ENCODE results near the gene RNF128.

RNF128 gene

DNA sequence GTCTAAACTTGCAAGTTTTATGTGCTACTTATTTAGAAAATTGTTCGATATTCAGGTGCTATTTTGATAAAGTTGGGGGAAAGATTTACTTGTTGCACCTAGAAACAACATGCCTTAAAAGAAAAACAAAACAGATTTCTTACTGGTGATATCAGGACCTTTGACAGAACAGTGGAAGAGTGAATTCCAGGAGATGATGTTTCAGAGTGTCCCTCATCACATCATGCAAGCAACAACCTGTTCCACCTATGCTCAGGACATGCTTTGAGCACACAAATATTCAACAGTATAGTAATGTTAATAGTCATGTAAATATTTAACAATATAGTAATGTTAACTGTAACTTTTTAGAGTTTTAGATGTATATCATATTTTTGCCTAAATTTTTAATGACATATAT is 23.9 kb upstream of the RNF128 start:
- TF ChIP-seq NFIC (IDR thresholded peaks at IDR 0.05) (no peak), CREB1 (IDR thresholded peaks at IDR 0.05; ENCODE audit: low read depth) (no peak), FOXM1 (IDR thresholded peaks at IDR 0.05; ENCODE audit: borderline replicate concordance, low read depth) (no peak), EP300 (IDR thresholded peaks at IDR 0.05; ENCODE audit: borderline replicate concordance) (no peak), EGR1 (IDR thresholded peaks at IDR 0.05) (no peak), YY1 (IDR thresholded peaks at IDR 0.05; ENCODE audit: low read depth) (no peak), TCF12 (IDR thresholded peaks at IDR 0.05; ENCODE audit: low read depth) (no peak), CEBPB (IDR thresholded peaks at IDR 0.05) (no peak), TAF1 (IDR thresholded peaks at IDR 0.05; ENCODE audit: low read depth) (no peak), ZBTB7A (IDR thresholded peaks at IDR 0.05; ENCODE audit: low read depth) (no peak), TEAD4 (IDR thresholded peaks at IDR 0.05) (no peak), RAD21 (IDR thresholded peaks at IDR 0.05; ENCODE audit: low read depth) (no peak)
- TF ChIP-seq, protein P1, sequence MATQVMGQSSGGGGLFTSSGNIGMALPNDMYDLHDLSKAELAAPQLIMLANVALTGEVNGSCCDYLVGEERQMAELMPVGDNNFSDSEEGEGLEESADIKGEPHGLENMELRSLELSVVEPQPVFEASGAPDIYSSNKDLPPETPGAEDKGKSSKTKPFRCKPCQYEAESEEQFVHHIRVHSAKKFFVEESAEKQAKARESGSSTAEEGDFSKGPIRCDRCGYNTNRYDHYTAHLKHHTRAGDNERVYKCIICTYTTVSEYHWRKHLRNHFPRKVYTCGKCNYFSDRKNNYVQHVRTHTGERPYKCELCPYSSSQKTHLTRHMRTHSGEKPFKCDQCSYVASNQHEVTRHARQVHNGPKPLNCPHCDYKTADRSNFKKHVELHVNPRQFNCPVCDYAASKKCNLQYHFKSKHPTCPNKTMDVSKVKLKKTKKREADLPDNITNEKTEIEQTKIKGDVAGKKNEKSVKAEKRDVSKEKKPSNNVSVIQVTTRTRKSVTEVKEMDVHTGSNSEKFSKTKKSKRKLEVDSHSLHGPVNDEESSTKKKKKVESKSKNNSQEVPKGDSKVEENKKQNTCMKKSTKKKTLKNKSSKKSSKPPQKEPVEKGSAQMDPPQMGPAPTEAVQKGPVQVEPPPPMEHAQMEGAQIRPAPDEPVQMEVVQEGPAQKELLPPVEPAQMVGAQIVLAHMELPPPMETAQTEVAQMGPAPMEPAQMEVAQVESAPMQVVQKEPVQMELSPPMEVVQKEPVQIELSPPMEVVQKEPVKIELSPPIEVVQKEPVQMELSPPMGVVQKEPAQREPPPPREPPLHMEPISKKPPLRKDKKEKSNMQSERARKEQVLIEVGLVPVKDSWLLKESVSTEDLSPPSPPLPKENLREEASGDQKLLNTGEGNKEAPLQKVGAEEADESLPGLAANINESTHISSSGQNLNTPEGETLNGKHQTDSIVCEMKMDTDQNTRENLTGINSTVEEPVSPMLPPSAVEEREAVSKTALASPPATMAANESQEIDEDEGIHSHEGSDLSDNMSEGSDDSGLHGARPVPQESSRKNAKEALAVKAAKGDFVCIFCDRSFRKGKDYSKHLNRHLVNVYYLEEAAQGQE (IDR thresholded peaks at IDR 0.05; ENCODE audit: low read depth): no peak
- TF ChIP-seq, protein P2, sequence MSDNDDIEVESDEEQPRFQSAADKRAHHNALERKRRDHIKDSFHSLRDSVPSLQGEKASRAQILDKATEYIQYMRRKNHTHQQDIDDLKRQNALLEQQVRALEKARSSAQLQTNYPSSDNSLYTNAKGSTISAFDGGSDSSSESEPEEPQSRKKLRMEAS (IDR thresholded peaks at IDR 0.05): no peak
- TF ChIP-seq, protein P3, sequence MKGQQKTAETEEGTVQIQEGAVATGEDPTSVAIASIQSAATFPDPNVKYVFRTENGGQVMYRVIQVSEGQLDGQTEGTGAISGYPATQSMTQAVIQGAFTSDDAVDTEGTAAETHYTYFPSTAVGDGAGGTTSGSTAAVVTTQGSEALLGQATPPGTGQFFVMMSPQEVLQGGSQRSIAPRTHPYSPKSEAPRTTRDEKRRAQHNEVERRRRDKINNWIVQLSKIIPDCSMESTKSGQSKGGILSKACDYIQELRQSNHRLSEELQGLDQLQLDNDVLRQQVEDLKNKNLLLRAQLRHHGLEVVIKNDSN (IDR thresholded peaks at IDR 0.05): no peak

DNA sequence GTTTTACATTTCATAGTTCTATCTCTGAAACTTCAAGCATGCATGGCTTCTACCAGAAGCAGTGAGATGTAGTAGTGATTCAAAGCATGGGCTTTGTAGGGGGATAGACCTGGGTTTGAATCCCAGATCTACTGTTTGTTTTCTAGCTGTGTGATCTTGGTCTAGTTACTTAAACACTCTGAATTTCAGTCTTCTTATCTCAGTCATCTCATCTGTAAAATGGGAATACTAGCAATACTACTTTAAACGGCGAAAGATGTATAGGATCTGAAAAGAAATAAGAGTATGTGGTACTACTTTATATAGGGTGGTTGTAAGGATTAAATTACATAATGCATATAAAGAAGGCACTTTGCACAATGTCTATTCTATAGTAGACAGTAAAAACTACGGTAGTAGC is 20.0 kb upstream of the RNF128 start:
- TF ChIP-seq, protein P1 (IDR thresholded peaks at IDR 0.05; ENCODE audit: low read depth): no peak
- TF ChIP-seq TAF1 (IDR thresholded peaks at IDR 0.05; ENCODE audit: low read depth) (no peak), EGR1 (IDR thresholded peaks at IDR 0.05) (no peak), TCF12 (IDR thresholded peaks at IDR 0.05; ENCODE audit: low read depth) (no peak), CEBPB (IDR thresholded peaks at IDR 0.05) (no peak), NFIC (IDR thresholded peaks at IDR 0.05) (no peak), EP300 (IDR thresholded peaks at IDR 0.05; ENCODE audit: borderline replicate concordance) (no peak), YY1 (IDR thresholded peaks at IDR 0.05; ENCODE audit: low read depth) (no peak), RAD21 (IDR thresholded peaks at IDR 0.05; ENCODE audit: low read depth) (no peak), CREB1 (IDR thresholded peaks at IDR 0.05; ENCODE audit: low read depth) (no peak), ZBTB7A (IDR thresholded peaks at IDR 0.05; ENCODE audit: low read depth) (no peak), TEAD4 (IDR thresholded peaks at IDR 0.05) (no peak), FOXM1 (IDR thresholded peaks at IDR 0.05; ENCODE audit: borderline replicate concordance, low read depth) (no peak)
- TF ChIP-seq, protein P3 (IDR thresholded peaks at IDR 0.05): no peak
- TF ChIP-seq, protein P2 (IDR thresholded peaks at IDR 0.05): no peak

DNA sequence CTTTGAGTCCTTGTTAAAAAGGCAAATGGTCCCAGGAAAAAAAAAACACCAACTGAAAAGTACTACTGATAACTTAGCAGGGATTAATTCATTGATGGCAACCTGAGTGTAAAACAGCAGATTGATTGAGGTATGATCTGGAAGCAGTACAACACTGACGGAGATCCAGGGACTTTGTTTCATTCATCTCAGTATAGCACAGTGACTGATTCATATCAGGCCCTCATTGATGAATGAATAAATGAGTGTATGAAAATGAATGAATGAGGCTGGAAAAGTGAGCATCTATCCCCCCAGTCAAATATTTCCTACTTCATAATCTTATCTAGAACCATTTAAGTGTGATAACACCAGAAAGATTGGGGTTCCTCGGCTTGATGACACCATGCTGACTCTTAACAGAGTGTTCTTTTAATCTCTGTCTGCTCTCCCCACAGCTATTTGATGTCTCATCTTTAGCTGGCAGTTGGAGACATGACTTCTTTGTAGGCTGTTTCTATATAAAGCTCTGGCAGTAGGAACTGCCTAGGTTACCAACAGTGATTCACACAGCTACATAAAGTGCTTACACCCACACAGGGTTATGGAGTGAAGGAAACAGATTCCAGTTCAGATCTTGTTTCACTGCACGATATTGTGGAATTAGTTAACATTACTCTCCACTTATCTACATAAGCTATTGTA is 18.6 kb upstream of the RNF128 start:
- TF ChIP-seq YY1 (IDR thresholded peaks at IDR 0.05; ENCODE audit: low read depth): no peak
- TF ChIP-seq RAD21 (IDR thresholded peaks at IDR 0.05; ENCODE audit: low read depth): no peak
- TF ChIP-seq, protein P1 (IDR thresholded peaks at IDR 0.05; ENCODE audit: low read depth): no peak
- TF ChIP-seq, protein P3 (IDR thresholded peaks at IDR 0.05): no peak
- no peak for TF ChIP-seq ZBTB7A (IDR thresholded peaks at IDR 0.05; ENCODE audit: low read depth)
- TF ChIP-seq, protein P2 (IDR thresholded peaks at IDR 0.05): no peak
- TF ChIP-seq TEAD4 (IDR thresholded peaks at IDR 0.05): no peak
- TF ChIP-seq NFIC (IDR thresholded peaks at IDR 0.05): no peak
- TF ChIP-seq FOXM1 (IDR thresholded peaks at IDR 0.05; ENCODE audit: borderline replicate concordance, low read depth): no peak
- no peak for TF ChIP-seq CREB1 (IDR thresholded peaks at IDR 0.05; ENCODE audit: low read depth)
- no peak for TF ChIP-seq EP300 (IDR thresholded peaks at IDR 0.05; ENCODE audit: borderline replicate concordance)
- no peak for TF ChIP-seq EGR1 (IDR thresholded peaks at IDR 0.05)
- TF ChIP-seq TAF1 (IDR thresholded peaks at IDR 0.05; ENCODE audit: low read depth): no peak
- TF ChIP-seq TCF12 (IDR thresholded peaks at IDR 0.05; ENCODE audit: low read depth): no peak
- TF ChIP-seq CEBPB (IDR thresholded peaks at IDR 0.05): no peak
